SHP77 (cell line): ENCODE measurements around the gene ARF5.
"Not testable (repeated sequence)": the region's sequence is repeated elsewhere in the genome, so short reads cannot be mapped to it uniquely, and the experiment has no call there.

Experiments used
- DNase-seq, 2 experiments: peaks; one replicate each; lab custom pipeline; 2025; lab: John Stamatoyannopoulos, UW

The ARF5 gene

DNA sequence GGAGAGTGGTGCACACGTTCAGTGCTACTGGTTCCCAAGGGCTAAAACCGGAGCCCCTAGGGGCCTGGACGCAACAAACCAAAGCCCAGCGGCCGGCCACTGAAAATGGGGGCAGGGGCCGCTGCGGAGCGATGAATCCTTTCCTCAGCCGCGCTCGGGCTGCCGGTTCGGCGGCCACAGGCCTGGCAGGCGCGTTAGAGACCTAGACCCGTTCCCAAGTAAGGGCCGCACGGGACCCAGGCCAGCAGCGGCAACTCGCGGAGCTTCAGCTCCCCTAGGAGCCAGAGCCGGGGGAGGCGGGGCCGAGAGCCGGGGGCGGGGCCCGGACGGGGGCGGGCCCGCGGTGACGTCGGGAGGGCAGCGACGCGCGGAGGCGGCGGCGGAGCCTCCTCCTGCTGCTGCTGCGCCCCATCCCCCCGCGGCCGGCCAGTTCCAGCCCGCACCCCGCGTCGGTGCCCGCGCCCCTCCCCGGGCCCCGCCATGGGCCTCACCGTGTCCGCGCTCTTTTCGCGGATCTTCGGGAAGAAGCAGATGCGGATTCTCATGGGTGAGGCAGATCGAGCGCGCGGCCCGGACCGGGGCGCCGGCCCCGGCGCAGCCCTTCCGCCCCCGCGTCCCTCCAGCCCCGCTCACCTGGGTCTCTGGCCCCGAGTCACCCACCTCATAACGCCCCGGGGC is at the start of gene ARF5:
ARF5 (plus strand) TSS at position 393 of the 678 bp plus-strand sequence; CDS start at position 481, 88 bp downstream.
- peak; percentile 41 to 58 for DNase-seq

DNA sequence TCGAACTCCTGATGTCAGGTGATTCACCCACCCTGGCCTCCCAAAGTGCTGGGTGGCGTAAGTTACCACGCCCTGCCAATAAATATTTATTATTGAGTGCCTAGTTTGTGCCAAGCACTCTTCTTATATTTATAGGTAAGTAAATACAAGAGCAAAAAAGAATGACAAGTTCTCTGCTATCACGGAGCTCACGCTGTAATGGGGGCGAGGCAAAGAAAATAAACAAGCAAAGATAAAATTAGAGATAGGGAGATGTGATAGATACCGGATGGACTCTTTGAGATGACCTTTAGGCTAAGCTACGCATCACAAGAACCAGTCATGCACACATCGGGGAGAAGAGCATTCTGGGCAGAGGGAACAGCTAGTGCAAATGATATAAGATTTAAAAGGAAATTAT is 49.1 kb upstream of the ARF5 start:
- no peak for DNase-seq

DNA sequence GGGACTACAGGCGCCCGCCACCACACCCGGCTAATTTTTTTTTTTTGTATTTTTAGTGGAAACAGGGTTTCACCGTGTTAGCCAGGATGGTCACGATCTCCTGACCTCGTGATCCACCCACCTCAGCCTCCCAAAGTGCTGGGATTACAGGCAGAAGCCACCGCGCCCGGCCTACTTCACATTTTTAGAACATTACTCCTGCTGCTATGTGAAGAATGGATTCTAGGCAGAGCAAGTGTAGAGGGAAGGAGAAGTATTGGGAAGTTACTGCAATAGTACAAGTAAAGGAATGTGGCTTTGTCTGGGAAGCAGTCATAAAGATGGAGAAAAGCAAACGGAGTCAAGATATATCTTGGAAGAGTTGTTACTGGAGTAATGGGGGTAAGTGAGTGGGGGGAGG is 47.8 kb upstream of the ARF5 start:
- DNase-seq: not testable (repeated sequence)

DNA sequence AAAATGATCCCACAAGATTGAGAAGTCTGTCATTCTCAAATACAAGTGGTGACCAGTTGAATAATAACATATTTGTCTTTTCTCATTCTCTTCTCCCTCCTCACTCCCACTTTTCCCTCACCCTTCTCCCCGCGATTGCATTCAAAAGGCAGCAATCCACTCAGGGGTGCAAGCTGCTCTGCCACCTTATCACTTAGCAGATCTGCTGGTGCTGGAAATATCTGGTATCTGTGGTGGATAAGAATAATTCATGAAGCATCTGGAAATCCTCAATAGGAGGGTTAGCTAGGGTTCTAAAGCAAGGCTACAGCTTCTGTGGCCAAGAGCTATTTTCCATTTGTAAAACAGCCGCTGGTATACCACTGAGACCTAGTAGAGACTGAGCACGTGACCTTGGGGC is 46.7 kb upstream of the ARF5 start:
- DNase-seq: no peak

DNA sequence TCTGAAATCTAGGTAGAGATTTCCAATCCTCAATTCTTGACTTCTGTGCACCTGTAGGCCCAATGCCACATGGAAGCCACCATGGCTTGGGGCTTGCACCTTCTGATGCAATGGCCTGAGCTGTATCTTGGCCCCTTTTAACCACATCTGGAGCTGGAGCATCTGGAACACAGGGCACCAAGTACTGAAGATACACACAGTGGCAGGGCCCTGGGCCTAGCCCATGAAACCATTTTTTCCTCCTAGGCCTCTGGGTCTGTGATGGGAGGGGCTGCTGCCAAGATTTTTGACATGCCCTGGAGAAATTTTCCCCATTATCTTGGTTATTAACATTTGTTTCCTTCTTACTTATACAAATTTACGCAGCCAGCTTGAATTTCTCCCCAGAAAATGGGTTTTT is 41.9 kb upstream of the ARF5 start:
- no peak for DNase-seq

DNA sequence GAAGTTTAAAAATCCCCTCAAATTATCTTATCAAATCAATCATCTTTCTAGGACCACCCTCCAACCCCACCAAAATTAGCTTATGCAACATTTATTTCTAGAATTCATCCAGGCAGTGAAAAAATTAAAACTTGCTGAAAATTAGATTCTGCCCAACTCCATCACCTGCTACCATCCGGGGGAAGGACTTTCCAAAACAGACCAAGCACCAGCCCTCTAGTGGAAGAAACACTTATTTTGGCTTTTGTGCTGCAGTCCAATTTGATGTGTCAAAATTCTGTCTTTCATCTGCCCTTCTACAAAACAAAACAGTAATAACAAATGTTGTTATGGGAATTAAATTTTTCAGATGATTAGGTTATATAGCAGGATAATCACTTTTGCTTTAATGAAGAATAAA is 38.0 kb upstream of the ARF5 start:
- no peak for DNase-seq

DNA sequence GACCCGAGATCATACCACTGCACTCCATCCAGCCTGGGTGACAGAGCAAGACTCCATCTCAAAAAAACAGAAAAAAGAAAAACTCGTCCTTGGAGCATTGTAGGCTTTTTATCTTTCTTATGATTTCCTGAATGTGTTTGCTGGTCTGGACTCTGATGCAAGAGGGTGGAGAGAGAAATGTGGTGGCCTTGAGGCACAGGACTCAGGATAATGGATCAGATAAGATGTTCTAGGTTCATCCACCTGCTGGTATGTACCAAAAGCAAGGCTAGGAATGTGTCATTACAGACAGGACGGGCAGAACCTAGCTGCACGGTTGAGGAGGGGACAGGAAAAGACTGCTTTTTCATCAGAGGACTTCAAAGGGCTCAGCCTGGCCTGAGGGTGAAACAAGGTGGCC is 36.3 kb upstream of the ARF5 start:
- no peak for DNase-seq

DNA sequence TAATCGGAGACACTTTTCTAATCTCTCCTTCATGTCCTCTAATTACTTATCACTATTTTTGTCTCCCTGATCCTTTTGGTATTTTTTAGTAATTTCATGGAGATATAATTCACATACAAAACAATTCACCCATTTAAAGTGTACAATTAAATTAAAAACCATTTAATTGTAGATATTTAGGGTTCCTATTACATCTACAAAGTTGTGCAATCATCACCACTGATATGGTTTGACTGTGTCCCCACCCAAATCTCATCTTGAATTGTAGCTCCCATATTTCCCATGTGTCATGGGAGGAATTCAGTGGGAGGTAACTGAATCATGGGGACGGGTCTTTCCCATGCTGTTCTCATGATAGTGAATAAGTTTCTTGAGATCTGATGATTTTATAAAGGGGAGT is 31.8 kb upstream of the ARF5 start:
- no peak for DNase-seq

DNA sequence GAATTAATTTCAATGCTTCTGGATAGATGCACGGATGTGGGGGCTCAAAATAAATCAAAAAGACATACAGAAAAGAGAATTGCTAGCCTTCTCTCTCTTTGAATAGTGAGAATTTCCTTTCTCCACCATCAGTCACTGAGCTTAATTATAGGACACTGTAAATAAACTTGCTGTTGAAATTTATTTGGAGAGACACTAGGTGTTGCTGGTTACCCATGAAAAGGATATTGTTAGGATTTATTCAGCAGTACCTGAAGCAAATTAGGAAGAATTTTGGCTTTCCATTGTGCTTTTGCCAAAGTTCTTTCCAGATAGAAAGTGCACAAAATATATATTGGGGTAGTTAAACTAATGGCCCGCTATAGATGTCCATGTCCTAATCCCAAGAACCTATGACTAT is 30.4 kb upstream of the ARF5 start:
- no peak for DNase-seq

DNA sequence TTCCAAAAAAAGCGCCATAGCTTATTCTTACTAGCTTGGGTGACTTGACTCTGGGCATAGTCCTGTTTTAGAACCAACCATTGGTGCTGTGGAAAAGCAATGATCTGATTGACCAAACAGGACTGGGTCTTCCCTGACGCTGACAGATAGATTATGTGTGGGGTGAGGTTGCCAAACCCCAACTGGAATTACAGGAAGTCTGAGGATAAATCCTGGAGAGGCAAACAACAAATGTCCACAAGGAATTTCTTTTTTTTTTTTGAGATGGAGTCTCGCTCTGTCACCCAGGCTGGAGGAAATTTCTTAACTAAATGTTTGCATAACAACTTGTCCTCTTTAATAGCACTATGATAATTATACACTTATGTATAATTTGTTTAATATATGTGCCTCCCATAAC is 22.0 kb upstream of the ARF5 start:
- no peak for DNase-seq

DNA sequence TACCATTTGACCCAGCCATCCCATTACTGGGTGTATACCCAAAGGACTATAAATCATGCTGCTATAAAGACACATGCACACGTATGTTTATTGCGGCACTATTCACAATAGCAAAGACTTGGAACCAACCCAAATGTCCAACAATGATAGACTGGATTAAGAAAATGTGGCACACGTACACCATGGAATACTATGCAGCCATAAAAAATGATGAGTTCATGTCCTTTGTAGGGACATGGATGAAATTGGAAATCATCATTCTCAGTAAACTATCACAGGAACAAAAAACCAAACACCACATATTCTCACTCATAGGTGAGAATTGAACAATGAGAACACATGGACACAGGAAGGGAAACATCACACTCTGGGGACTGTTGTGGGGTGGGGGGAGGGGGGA is 20.2 kb upstream of the ARF5 start:
- DNase-seq: not testable (repeated sequence)

DNA sequence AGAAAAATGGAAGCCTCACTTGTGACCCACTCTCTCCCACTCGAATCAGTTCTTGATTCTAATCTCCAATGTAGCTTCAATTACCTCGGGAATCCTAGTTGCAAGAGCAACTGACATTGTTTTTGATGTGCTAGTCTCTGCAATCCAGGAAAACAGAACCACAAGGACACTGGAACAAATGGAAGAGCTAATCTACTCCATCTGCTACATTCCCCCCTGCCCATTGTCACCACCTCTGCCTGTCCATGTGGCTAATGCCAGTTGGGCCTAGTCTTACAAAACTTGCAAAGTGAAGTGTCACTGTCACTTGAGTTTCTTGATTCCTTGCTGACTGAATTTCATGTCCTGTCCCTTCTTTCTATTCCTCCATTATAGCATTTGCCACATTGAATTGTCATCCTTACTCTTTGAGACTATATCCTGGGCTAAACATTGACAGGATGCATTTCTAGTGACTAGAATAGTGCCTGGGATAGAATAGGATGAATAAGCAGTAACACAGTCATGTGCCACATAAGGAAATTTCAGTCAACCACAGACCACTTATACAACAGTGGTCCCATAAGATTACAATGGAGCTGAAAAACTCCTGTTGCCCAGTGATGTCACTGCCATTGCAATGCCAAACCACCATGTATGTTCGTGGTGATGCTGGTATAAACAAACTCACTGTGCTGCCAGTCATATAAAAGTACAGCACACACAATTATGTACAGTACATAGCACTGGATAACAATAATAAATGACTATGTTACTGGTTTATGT is 16.3 kb upstream of the ARF5 start:
- no peak for DNase-seq

DNA sequence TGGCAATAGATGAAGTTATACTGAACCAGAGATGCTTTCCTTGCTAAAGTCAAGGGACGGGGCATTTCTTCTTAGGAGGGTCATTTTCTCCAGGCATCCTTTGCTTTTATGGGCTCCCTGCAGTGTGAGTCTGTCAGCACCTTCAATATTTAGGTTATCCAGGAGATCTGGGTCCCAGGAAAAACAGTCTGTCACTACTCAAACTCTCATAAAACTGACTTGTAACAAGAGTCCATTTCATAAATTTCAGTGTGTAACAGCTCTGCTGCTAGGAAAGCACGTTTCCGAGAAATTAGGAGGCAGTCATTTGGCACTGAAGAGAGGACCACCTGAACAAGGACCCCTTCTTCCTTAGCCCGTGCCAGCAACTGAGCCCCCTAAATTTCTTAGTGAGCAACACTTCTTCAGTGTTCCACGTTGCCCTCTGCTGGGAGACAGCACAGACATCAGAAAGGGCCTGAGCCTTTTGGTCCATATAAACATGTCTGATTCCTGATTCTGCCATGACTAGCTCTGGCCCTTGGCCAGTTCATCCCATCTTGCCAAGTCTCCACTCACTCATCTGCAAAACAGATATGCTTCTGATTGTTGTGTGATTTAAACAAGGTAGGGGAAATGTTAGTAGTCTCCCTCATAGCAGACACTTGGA is 10.1 kb upstream of the ARF5 start:
- no peak for DNase-seq

DNA sequence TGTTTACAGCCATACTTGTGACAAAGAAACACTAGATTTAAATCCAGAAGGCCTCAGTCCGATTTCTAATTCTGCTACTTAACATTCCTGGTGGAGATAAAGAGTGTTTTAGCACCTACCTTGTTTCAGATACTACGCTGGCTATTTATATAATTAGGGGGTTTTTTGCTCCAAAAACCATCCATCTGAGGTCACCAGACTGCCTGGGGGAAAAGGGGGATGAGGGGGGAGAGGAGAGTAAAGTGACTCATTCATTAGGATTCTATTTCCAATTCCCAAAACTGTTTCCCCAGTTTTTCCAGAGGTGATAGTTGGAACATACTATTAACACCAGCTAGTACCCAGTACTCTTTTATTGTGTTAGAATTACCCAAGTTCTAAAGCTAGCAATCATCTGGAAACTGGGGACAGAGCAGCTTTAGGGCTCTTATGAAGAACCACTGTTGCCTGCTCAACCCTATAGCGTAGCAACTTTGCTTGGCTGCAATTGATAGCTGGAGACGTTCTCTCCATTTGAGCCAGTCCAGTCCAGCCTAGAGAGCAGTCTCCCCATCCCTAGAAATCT is 9.4 kb upstream of the ARF5 start:
- DNase-seq: no peak

DNA sequence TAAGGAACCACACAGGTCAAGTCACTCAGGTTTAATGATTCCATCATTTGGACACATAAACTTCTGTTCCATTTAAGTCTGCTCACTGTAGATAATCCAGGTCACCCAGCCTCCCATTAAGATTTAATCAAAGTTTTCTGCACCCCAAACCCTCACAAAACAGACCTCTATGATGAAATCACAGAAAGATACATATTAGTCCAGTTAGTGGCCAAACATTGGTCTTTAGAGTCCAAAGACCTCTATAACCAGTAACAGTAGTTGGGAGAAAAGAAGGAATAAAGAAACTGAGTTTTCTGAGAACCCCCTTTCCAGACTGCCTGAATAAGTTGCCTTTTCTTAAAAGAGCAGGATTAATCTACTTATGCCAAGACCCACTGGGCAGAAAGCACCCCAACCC is 7.6 kb upstream of the ARF5 start:
- no peak for DNase-seq

DNA sequence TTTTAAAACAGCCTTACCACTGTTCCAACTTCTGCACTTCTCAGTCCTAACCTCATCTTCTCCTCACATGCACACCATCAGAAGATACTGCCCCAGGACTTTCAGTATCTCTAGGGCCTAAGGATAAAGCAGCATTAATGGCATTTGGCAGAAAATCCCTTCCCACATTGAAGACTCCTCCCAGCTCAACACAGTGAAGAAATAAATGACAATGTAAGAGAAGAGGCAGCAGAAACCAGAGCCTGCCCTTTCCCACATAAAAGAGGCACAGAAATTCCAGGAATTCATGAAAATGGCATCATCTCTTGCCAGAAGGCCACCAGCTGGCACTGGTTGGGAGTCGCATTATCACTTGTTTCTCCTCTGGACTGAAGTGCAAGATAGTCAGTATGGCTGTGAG is 6.5 kb upstream of the ARF5 start:
- no peak for DNase-seq

DNA sequence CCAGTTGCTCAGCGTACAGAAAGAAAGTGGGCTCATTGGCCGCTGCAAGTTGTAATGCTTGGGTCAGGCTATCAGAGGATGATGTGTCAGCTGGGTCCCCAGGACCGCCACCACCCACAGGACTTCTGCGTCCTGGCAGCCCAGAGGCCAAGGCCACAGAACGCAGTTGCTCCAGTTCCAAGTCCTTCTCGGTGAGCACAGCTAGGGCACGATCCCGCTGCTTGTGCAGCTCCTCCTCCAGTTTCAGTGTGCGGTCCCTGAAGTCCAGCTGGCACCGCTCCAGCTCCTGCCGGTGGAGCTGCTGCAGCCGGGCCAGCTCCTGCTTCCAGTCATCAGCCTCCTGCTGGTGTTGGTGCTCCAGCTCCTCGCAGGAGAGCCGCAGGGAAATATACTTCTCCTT is 5.8 kb upstream of the ARF5 start:
- DNase-seq: no peak

DNA sequence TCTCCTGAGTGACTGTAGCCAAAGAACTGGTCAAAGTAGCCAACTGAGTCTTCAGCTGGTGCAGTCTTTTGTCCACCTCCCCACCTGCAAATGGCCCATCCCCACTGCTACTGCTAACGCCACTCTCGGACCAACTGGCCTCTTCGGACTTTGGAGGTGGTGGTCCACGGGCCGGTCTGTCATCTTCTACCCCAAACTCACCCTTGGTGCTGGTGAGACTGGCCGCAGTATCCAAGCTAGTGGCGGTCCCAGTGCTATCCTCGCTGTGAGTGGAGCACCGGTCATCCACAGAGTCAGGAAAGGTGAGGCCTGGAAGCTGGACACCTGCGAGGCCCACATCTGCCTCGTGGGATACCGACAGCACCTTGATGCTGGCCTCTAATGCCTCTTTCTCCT is 3.6 kb upstream of the ARF5 start:
- DNase-seq: no peak

DNA sequence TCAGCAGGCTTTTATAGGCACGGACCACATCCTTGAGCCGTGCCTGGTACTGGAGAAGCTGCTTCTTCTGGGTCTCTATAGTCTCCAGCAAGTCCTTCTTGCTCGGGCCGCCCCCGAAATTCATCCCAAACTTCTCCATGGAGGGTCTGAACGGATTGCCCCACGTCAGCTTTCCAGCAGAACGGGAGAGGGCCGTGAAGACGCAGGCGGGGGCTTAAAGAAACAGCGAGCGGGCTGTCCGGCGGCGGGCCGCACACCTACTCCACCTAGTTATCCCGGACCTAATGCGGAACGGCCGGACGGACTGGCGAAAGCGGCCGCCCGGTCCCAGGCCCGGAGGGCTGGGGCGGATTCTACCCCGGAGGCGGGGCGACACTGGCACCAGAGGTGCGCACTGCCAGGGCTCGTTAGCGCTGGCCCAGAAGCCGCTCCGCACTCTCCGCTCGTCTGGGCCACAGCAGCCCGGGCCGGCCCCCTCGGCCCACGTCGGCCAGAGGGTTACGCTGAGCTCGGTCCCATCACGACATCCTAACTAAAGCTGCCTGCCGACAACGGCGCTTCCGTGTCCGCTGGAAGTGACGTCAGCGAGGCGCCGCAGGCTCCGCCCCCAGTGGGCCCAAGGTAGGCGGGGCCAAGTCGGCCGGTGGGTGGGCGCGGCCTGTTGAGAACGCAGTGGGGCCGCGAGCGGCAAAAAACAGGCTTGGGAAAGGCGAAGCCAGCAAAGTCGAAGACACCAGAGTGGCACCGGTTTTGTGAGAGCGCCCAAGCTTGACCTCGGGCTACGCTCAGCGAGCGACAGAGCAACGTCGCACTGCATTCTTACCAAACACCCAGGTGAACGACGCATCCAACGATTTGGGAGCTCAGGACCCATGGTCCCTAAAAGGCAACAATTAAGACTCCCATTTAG is 2.9 kb upstream of the ARF5 start, which contains the start of gene GCC1:
GCC1 (minus strand) TSS at position 553 of the 910 bp plus-strand sequence; CDS start at position 139, 414 bp downstream.
- peak; percentile 71 to 75 for DNase-seq

DNA sequence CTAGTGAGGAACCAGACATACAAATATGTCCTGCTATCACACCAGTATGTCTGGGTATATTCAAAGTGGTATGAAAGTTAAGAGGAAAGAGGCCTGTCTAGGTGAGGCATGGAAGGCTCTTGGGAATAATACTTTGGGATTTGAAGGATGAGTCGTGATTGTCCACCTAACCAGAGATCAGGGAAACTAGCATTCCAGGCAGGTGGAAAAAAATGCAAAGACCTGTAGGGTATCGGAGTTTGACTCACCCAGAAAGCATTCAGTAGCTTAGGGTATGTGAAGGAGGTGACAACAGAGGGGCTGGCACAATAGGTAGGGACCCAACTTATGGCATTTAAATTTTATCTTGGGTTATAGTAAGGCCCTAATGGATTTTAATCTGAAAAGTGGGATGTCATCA is 1.9 kb upstream of the ARF5 start:
- DNase-seq: no peak

DNA sequence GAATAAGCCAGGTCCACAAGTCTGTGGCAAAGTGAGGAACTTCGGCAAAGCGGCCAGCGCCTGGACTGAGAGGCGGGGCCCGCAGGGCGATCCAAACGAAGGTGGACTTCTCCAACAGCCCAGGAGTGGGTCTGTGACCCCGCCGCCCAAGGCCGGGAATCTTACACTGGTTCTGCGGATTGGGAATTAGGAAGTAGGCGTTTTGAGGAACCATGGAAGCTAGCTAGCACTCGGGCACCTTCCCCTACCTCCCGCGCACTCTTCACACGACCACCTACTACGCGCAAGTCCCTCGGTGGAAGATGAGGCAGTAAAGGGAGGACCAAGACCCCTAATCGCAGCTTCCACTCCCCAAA is 570 bp upstream of the ARF5 start:
- no peak for DNase-seq
